ENCODE data around the gene BRME1.

DNA sequence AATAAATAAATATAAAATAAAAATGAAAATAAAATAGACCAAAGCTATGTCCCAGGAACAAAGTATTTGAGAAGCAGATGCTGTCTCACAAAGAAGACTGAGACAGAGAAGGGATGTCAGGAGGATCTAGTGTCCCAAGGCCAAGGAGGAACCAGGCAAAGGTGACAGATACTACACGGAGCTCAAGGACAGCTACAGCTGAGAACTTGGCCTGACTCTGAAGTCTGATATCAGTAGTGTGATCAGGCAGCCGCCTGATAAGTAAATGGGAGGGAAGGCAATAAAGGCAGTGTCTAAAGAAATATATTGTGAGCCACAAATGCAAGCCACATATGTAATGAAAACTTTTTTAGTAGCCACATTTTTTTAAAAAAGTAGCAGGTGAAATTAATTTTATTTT is 49.4 kb downstream of the BRME1 start:
- TF ChIP-seq, protein P1, sequence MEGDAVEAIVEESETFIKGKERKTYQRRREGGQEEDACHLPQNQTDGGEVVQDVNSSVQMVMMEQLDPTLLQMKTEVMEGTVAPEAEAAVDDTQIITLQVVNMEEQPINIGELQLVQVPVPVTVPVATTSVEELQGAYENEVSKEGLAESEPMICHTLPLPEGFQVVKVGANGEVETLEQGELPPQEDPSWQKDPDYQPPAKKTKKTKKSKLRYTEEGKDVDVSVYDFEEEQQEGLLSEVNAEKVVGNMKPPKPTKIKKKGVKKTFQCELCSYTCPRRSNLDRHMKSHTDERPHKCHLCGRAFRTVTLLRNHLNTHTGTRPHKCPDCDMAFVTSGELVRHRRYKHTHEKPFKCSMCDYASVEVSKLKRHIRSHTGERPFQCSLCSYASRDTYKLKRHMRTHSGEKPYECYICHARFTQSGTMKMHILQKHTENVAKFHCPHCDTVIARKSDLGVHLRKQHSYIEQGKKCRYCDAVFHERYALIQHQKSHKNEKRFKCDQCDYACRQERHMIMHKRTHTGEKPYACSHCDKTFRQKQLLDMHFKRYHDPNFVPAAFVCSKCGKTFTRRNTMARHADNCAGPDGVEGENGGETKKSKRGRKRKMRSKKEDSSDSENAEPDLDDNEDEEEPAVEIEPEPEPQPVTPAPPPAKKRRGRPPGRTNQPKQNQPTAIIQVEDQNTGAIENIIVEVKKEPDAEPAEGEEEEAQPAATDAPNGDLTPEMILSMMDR (IDR thresholded peaks at IDR 0.05): no peak
- no peak for TF ChIP-seq POLR2A (IDR thresholded peaks at IDR 0.05)

All from lower leg skin (tissue), 3 donors.